ENCODE data around the gene GPR17. TPM values are rescaled to one million over a fixed set of nuclear protein-coding genes. Genes with fewer than 3 reads are reported as not detected.
A peak's percentile ranks its signal among the peaks of the same experiment; 100 is the strongest.

Gene GPR17
- total and polyA plus RNA-seq, 7 experiments from 2014 or later = not detected

DNA sequence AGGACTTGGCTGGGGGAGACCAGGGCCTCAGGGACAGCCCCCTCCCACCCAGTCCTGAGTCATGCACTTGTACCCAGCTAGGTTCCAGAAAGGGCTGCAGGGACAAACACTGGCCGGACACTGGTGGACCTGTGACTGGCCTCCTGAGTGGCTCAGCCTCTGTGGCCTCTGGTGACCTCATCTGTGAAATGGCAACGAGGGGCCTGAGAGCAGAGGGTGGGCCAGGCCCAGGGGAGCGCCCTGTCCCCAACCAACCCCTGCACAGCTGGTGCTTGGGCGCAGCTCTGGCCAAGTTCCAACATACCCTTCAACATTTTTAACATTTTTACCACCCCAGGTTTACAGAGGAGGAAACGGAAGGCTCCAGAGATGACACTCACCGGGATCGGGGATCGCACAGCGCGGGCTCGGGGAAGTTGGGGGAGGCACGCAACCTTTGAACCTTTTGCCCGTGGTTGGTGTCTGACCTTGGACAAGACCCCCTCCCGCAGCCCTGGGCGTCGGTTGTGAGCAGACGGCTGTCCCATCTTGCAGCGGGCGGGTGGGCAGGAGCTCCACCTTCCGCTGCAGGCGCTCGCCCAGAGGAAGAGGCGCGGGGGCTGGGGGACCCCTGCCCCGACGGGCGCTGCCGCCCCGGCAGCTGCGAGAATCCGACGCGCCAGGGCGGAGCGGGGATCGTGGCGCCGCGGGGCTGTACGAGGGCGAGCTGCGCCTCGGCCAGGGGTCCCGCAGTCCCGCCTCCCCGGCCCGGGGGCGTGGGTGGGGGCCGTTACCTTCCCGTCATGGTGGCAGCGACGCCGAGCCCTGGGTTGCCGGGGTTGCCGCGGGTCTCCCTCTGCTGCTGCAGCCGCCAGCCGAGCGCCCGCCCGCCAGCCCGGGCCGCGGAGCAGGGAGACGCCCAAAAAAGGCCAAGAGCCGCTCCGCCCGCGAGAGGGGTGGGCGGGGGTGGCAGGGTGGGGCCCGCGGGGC, 28.6 kb downstream of the GPR17 start:
- DNase-seq = peak in 3 of 9 donors; percentile 19 to 35 (median 22)
- no peaks in the 10 kb centered on the region for H3K9me3 ChIP-seq (ENCODE audit: control insufficient read depth in 2 of 3, low read length in 3 of 3)
- Mint-ChIP-seq H3K27me3 (peaks cover 55 to 73% (median 62%) of the 10 kb centered on the region in 5 donors), H3K36me3 (no peaks in the 10 kb centered on the region), H3K9me3 (peaks cover 0 to 2% (median 0%) of the 10 kb centered on the region in 11 donors), H3K4me3 (peak overlapping the region; percentile 62 to 86 (median 77)), H3K4me1 (peaks cover 4 to 13% (median 9%) of the 10 kb centered on the region in 7 donors), H3K27ac (no peak overlapping the region)
- no peaks in the 10 kb centered on the region for H3K4me1 ChIP-seq (ENCODE audit: control insufficient read depth in 2 of 2, insufficient read depth in 2 of 2, low read length in 2 of 2)
- H3K27me3 ChIP-seq (ENCODE audit: control insufficient read depth in 2 of 2, insufficient read depth in 2 of 2, low read length in 2 of 2) = peaks cover 0 to 6% of the 10 kb centered on the region in 2 donors
- CTCF ChIA-PET = no interaction called here
- no peaks in the 10 kb centered on the region for H3K36me3 ChIP-seq (ENCODE audit: control insufficient read depth in 2 of 3, insufficient read depth in 3 of 3, low read length in 3 of 3)
- POLR2A ChIA-PET = interaction anchor here (1.1 kb wide), 1 partner anchor 26 kb away, joined by 4 read pairs; no protein-coding TSS in a partner anchor
- H3K4me3 ChIP-seq (ENCODE audit: low read length) = peak overlapping the region; percentile 20
- no peak overlapping the region for H3K27ac ChIP-seq (ENCODE audit: low read depth, low read length)
- peak; percentile 39 for ATAC-seq
- intact Hi-C loops (cut with micrococcal nuclease) = no loop called here

DNA sequence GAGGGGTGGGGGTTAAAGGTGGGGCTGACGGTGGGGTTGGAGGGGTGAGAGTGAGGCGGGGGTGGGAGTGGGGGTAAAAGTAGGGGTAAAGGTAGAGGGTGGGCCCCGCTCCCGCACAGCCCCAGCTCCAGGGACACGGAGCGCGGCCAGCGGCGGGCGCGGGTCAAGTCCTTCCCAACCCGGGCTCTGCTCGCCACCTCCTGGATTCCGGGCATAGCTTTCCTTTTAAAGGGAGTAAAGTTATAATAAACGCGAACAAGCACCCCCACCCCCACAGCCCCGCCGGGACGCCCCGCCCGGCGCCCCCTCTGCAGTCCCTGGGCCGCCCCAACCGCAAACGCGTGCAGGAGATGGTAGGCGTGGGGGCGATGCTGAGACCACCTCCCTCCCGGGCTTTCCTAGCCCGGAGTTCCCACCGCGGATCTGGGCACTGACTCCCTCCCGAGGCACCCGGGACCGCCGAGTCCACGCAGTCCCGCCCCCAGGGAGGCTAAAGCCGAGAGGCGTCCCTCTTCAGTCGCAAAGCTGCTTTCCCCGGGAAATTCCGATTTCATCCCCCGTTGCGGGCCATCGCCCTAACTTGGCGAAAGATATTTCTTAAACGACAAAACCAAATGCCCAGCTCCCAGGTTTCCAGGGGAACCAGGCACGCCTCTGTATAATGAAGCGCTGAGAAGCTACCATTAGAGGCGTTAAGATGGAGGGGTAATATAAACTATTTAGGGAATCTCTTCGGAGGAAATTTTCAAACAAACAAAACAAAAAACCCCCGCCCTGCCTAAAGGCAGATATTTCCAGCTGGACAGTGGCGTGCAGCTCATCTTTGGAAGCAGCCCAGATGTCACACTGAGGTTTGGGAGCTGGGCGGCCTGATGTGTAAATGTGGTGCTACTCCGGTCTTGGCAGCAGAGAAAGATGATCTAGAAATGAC, 29.6 kb downstream of the GPR17 start, which contains the start of gene LIMS2:
Gene LIMS2 (minus strand): TSS at position 200 of the 931 bp plus-strand sequence. CDS start 506 bp downstream, outside the sequence.
- H3K27me3 ChIP-seq (ENCODE audit: control insufficient read depth in 2 of 2, insufficient read depth in 2 of 2, low read length in 2 of 2) = peaks cover 0 to 6% of the 10 kb centered on the region in 2 donors
- Mint-ChIP-seq H3K9me3 (no peaks in the 10 kb centered on the region), H3K4me3 (peak within 1 kb of the TSS; percentile 76 to 87 (median 80)), H3K27ac (peak within 1 kb of the TSS in 2 of 9 donors; percentile 50 to 59), H3K4me1 (peaks cover 4 to 13% (median 11%) of the 10 kb centered on the region in 7 donors), H3K36me3 (no peaks in the 10 kb centered on the region), H3K27me3 (peaks cover 51 to 64% (median 56%) of the 10 kb centered on the region in 5 donors)
- H3K9me3 ChIP-seq (ENCODE audit: control insufficient read depth in 2 of 3, low read length in 3 of 3) = no peaks in the 10 kb centered on the region
- intact Hi-C loops (cut with micrococcal nuclease) = no loop called here
- peak within 1 kb of the TSS; percentile 20 for H3K4me3 ChIP-seq (ENCODE audit: low read length)
- ATAC-seq (no peak), DNase-seq (no peak)
- H3K4me1 ChIP-seq (ENCODE audit: control insufficient read depth in 2 of 2, insufficient read depth in 2 of 2, low read length in 2 of 2) = no peaks in the 10 kb centered on the region
- H3K27ac ChIP-seq (ENCODE audit: low read depth, low read length) = no peak within 1 kb of the TSS
- H3K36me3 ChIP-seq (ENCODE audit: control insufficient read depth in 2 of 3, insufficient read depth in 3 of 3, low read length in 3 of 3) = no peaks in the 10 kb centered on the region
- POLR2A ChIA-PET = interaction anchor here (1.1 kb wide), 1 partner anchor 25 kb away, joined by 4 read pairs; no protein-coding TSS in a partner anchor
- CTCF ChIA-PET = interaction anchor here (0.7 kb wide), 1 partner anchor 84 kb away, joined by 5 read pairs; no protein-coding TSS in a partner anchor

DNA sequence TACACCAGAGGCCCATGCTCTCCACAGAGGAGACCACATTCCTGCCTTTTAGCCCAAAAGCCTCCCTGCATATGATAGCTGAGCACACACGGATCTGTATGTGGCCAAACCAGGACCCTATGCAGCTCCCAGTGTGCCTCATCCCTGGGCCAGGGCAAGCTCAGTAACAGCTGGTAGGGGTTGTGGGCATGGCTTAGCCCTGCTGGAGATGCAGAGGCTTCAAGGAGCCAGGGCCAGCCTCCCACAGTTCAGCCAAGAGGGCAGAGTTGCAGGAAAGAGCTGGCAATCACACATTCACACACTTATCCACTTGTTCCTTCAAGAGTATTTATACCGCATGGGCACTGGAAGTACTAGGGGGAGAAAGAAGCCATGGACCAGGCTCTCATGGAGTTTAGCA, 31.0 kb downstream of the GPR17 start:
- Histone ChIP-seq H3K9me3 (ENCODE audit: control insufficient read depth in 2 of 3, low read length in 3 of 3) (no peaks in the 10 kb centered on the region), H3K27ac (ENCODE audit: low read depth, low read length) (no peak overlapping the region), H3K27me3 (ENCODE audit: control insufficient read depth in 2 of 2, insufficient read depth in 2 of 2, low read length in 2 of 2) (peaks cover 0 to 6% of the 10 kb centered on the region in 2 donors), H3K4me1 (ENCODE audit: control insufficient read depth in 2 of 2, insufficient read depth in 2 of 2, low read length in 2 of 2) (no peaks in the 10 kb centered on the region), H3K36me3 (ENCODE audit: control insufficient read depth in 2 of 3, insufficient read depth in 3 of 3, low read length in 3 of 3) (no peaks in the 10 kb centered on the region), H3K4me3 (ENCODE audit: low read length) (no peak overlapping the region)
- DNase-seq (no peak), ATAC-seq (no peak)
- intact Hi-C loops (cut with micrococcal nuclease) = no loop called here
- peaks cover 45 to 67% (median 53%) of the 10 kb centered on the region in 5 donors for H3K27me3 Mint-ChIP-seq
- H3K4me3 Mint-ChIP-seq = peak overlapping the region in 2 of 10 donors; percentile 15 to 74
- no peak overlapping the region for H3K27ac Mint-ChIP-seq
- peaks cover 7 to 14% (median 11%) of the 10 kb centered on the region in 7 donors for H3K4me1 Mint-ChIP-seq
- H3K36me3 Mint-ChIP-seq = no peaks in the 10 kb centered on the region
- no peaks in the 10 kb centered on the region for H3K9me3 Mint-ChIP-seq
- CTCF ChIA-PET = interaction anchor here (0.7 kb wide), 1 partner anchor 39 kb away, joined by 3 read pairs; no protein-coding TSS in a partner anchor
- POLR2A ChIA-PET = no interaction called here

GRCh38 chr2:127678531-127678930, 32.6 kb downstream of the GPR17 start:
- Histone ChIP-seq H3K36me3 (ENCODE audit: control insufficient read depth in 2 of 3, insufficient read depth in 3 of 3, low read length in 3 of 3) (no peaks in the 10 kb centered on the region), H3K9me3 (ENCODE audit: control insufficient read depth in 2 of 3, low read length in 3 of 3) (no peaks in the 10 kb centered on the region), H3K27ac (ENCODE audit: low read depth, low read length) (no peak overlapping the region), H3K4me1 (ENCODE audit: control insufficient read depth in 2 of 2, insufficient read depth in 2 of 2, low read length in 2 of 2) (no peaks in the 10 kb centered on the region), H3K27me3 (ENCODE audit: control insufficient read depth in 2 of 2, insufficient read depth in 2 of 2, low read length in 2 of 2) (peaks cover 0 to 6% of the 10 kb centered on the region in 2 donors), H3K4me3 (ENCODE audit: low read length) (no peak overlapping the region)
- ChIA-PET POLR2A (no interaction called here), CTCF (no interaction called here)
- H3K4me3 Mint-ChIP-seq = no peak overlapping the region
- intact Hi-C loops (cut with micrococcal nuclease) = no loop called here
- ATAC-seq (no peak), DNase-seq (no peak)
- H3K9me3 Mint-ChIP-seq = no peaks in the 10 kb centered on the region
- H3K4me1 Mint-ChIP-seq = peaks cover 9 to 19% (median 14%) of the 10 kb centered on the region in 7 donors
- H3K27ac Mint-ChIP-seq = no peak overlapping the region
- peaks cover 30 to 62% (median 40%) of the 10 kb centered on the region in 5 donors for H3K27me3 Mint-ChIP-seq
- no peaks in the 10 kb centered on the region for H3K36me3 Mint-ChIP-seq

GRCh38 chr2:127678991-127679390, 33.0 kb downstream of the GPR17 start:
- Histone ChIP-seq H3K9me3 (ENCODE audit: control insufficient read depth in 2 of 3, low read length in 3 of 3) (no peaks in the 10 kb centered on the region), H3K36me3 (ENCODE audit: control insufficient read depth in 2 of 3, insufficient read depth in 3 of 3, low read length in 3 of 3) (no peaks in the 10 kb centered on the region), H3K27ac (ENCODE audit: low read depth, low read length) (no peak overlapping the region), H3K27me3 (ENCODE audit: control insufficient read depth in 2 of 2, insufficient read depth in 2 of 2, low read length in 2 of 2) (peaks cover 0 to 6% of the 10 kb centered on the region in 2 donors), H3K4me3 (ENCODE audit: low read length) (no peak overlapping the region), H3K4me1 (ENCODE audit: control insufficient read depth in 2 of 2, insufficient read depth in 2 of 2, low read length in 2 of 2) (no peaks in the 10 kb centered on the region)
- H3K36me3 Mint-ChIP-seq = no peaks in the 10 kb centered on the region
- ChIA-PET POLR2A (no interaction called here), CTCF (no interaction called here)
- DNase-seq = no peak
- H3K4me1 Mint-ChIP-seq = peaks cover 9 to 19% (median 14%) of the 10 kb centered on the region in 7 donors
- H3K27ac Mint-ChIP-seq = no peak overlapping the region
- H3K27me3 Mint-ChIP-seq = peaks cover 26 to 61% (median 35%) of the 10 kb centered on the region in 5 donors
- no peaks in the 10 kb centered on the region for H3K9me3 Mint-ChIP-seq
- H3K4me3 Mint-ChIP-seq = no peak overlapping the region
- no peak for ATAC-seq
- intact Hi-C loops (cut with micrococcal nuclease) = no loop called here

DNA sequence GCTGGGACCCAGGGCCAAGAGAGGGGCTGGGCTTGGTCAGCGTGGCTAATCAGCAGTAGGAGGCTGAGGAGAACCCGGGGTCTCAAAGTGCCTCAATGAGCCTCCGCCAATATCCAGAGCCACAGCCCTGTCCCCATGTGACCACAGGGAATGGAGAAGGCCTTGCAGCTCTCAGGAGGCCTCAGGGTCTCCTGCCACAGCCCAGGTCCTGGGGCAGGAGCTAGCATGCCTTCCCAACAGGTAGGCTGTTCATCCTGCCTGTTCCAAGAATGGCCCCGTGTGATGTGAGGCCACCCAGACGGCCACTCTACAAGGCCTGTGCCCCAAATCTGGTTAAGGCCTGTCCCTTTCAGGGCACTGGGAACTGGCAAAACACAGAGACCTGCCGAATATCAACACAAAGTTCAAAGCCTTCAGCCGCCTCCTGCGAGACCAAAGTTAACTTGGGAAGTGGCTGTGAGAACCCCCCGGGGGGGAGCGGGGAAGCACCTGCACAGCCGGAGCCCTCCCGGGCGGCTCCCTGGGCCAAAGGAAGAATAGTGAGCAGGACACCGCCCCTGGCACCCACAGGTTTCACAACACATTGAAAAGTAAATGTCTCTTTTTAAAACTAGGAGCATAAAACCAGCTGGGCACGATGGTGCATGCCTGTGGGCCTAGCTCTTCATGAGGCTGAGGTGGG, 33.9 kb downstream of the GPR17 start:
- peaks cover 5 to 14% (median 10%) of the 10 kb centered on the region in 7 donors for H3K4me1 Mint-ChIP-seq
- peaks cover 21 to 56% (median 30%) of the 10 kb centered on the region in 5 donors for H3K27me3 Mint-ChIP-seq
- Histone ChIP-seq H3K36me3 (ENCODE audit: control insufficient read depth in 2 of 3, insufficient read depth in 3 of 3, low read length in 3 of 3) (no peaks in the 10 kb centered on the region), H3K4me1 (ENCODE audit: control insufficient read depth in 2 of 2, insufficient read depth in 2 of 2, low read length in 2 of 2) (no peaks in the 10 kb centered on the region), H3K4me3 (ENCODE audit: low read length) (no peak overlapping the region), H3K27ac (ENCODE audit: low read depth, low read length) (no peak overlapping the region), H3K27me3 (ENCODE audit: control insufficient read depth in 2 of 2, insufficient read depth in 2 of 2, low read length in 2 of 2) (no peaks in the 10 kb centered on the region), H3K9me3 (ENCODE audit: control insufficient read depth in 2 of 3, low read length in 3 of 3) (no peaks in the 10 kb centered on the region)
- CTCF ChIA-PET = no interaction called here
- DNase-seq (no peak), ATAC-seq (no peak)
- H3K9me3 Mint-ChIP-seq = no peaks in the 10 kb centered on the region
- H3K27ac Mint-ChIP-seq = no peak overlapping the region
- H3K4me3 Mint-ChIP-seq = no peak overlapping the region
- intact Hi-C loops (cut with micrococcal nuclease) = no loop called here
- H3K36me3 Mint-ChIP-seq = no peaks in the 10 kb centered on the region
- POLR2A ChIA-PET = no interaction called here
